HG02623 (cell line): Measurements from ENCODE around the gene BRWD1.

Experiments
- ATAC-seq: cut with Tn5 transposase; IDR thresholded peaks from one replicate; pipeline ENCODE4 v1.9.1; 2021; ENCODE audit warnings: moderate library complexity; ENCODE audit not compliant: unreplicated experiment

Gene BRWD1

GRCh38 chr21:39313571-39314142 is at the start of gene BRWD1:
TSS of gene BRWD1 (minus strand) at chr21:39313632. CDS start at chr21:39313491, 141 bp downstream.
- ATAC-seq = peak; percentile 41

DNA sequence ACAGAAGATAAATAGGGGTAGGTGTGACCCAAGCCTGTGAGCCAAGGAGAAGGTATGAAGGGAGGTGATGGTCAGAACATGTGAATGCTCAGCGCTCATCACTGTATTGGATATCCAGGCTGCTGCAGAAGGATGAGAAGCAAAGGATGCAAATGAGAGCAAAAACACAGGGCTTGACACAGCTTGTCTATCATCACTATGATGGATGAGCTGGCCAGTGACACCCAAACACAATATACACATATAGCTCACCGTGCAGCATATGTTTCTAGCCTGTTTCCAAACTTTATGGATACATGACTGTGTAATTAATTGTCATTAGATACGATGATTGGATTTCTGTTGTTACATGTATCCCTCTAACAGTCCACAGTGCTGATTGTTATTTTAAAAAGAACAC is 49.3 kb upstream of the BRWD1 start:
- no peak for ATAC-seq

GRCh38 chr21:39359382-39359781 is 46.0 kb upstream of the BRWD1 start:
- no peak for ATAC-seq

- no peak for ATAC-seq
These were observed 39.9 kb upstream of the BRWD1 start for GRCh38 chr21:39353295-39353694.

- ATAC-seq = no peak
These were observed 36.9 kb upstream of the BRWD1 start for GRCh38 chr21:39350094-39351005.

DNA sequence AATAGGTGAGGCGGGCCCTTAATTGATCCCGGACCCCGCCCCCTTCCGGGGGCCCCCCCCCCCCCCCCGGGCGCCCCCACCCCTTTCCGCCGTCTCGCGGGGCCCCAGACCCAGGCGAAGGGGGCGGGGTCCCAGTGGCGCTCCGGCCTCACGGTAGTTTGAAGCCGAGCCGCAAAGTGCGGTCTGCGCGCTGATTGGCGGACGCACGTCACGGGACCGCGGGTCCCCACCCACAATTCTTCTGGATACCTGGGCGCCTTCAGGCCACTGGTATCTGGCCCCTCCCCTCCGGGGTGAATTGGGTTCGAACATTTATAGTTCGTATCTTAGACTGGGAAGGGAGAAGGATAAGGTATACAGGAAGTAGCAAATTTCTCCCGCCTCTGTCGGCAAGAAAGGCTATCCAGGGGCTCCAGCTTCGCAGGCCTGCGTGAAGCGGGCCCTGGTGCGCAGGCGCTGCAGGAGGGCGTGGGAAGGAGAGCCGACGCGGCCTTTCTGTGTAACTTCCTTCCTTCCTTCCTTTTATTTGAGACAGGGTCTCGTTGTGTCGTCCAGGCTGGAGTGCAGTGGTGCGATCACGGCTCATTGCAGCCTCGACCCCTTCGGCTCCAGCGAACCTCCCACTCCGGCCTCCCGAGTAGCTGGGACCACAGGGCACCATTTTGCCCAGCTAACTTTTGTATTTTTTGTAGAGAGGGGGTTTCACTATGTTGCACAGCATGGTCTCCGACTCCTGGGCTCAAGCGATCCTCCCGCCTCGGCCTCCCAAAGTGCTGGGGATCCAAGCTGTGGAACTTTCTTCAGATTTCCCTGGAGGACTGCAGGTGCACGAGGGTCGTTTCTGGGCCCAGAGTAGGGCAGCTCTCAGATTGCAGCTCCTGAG is 36.0 kb upstream of the BRWD1 start:
- peak; percentile 84 for ATAC-seq

DNA sequence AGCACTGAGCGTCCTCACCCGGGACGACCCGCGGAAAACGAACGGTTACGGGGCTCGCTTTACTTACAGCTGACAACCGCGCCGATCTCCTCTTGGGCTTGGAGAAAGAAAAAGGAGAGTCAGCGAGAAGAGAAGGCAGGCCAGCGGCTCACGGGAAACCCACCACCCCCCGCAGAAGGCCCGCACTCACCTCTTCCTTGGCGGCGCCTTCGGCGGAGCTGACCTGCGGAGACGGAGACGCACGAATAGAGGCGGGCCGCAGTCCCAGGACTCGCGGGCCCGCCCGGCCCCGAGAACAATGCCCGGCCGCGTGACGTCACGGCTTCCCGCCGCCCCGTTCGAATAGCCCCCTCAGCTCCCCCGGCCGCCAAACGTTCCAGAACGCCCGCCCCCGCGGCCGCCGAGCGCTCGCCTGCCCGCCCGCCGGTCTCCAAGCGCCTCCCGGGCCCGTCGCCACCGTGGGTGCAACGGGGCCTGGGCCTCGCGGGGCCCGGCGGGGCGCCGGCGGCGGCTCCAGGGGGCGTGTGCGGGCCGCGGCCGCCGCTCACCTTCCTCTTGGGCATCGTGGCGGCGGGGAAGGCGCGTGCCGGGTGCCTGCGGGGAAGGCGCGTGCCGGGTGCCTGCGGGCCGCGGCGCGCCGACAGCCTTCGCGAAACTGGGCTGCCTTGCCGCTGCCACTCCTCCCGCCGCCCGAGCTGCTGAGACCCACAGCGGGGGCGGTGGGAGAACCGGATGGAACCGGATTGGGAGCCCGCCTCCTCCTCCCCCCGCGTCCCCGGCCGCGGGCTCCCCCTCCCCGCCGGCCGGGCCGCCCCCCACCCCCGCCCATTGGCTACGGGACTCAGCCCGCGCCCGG is 35.2 kb upstream of the BRWD1 start, which contains the start of gene HMGN1:
Gene HMGN1 (minus strand): TSS at position 734 of the 856 bp plus-strand sequence. CDS start 171 bp downstream, at position 563.
- ATAC-seq = peak; percentile 44

- no peak for ATAC-seq
These were observed 34.6 kb upstream of the BRWD1 start for GRCh38 chr21:39348040-39348354.

DNA sequence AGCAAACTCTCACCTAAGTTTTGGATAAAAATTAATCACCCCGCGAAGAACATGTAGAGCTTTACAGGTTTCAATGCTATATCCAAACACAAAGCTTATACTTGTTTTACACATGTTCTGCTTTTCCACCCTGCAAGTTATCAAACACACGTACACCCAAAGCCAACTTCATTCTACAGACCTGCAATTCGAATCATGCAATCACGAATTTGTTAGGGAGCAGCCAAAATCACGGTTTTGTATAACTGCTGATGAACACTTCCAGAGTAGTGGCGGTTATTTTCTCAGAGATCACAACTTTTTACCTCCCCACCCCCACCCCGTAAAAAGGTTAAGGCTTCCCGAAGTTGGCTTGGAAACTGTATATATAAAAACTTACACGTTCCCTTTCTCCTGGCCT is 34.1 kb upstream of the BRWD1 start:
- ATAC-seq = no peak

GRCh38 chr21:39346671-39347331 is 33.4 kb upstream of the BRWD1 start:
- no peak for ATAC-seq

- no peak for ATAC-seq
These were observed 32.8 kb upstream of the BRWD1 start for GRCh38 chr21:39346206-39346605.

- no peak for ATAC-seq
These were observed 32.0 kb upstream of the BRWD1 start for GRCh38 chr21:39345440-39345839.

GRCh38 chr21:39344848-39345247 is 31.4 kb upstream of the BRWD1 start:
- no peak for ATAC-seq

DNA sequence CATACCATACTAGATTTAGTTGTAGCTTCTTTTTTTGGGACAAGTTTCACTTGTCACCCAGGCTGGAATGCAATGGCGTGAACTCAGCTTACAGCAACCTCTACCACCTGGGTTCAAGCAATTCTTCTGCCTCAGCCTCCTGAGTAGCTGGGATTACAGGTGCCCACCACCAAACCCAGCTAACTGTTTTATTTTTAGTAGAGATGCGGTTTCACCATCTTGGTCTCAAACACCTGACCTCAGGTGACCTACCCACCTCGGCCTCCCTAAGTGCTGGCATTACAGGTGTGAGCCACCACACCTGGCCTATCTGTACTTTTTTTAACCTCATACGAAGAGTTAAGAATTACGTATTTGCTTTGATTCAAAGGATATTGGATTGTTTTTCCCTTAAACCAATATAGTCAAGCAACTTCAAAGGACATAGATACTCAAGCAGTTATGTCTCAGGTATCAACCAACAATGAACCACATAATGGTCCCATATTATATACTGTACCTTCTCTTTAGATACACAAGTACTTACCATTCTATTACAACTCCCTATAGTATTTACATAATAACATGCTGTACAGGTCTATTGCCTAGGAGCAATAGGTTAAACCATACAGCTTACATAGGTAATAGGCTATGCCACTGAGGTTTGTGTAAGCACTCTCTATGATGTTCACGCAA is 28.0 kb upstream of the BRWD1 start:
- no peak for ATAC-seq

DNA sequence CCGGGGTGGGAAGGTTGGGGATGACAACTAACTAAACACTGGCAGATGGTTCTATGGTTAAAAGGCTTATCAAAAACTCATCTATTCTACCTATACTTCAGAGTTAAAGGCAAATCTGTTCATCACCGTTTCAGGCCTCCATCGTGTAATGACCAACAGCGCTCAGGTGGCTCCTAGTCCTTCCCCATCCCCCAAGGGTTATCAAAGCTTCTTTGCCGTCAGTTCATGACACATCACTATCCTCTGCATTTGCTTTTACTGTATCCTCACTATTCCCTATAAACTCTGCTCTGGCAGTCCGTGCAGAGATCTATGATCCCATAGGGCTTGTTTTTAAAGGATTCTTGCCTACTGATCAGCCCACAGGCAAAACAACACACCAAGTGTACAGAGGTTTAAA is 27.3 kb upstream of the BRWD1 start:
- ATAC-seq = no peak

DNA sequence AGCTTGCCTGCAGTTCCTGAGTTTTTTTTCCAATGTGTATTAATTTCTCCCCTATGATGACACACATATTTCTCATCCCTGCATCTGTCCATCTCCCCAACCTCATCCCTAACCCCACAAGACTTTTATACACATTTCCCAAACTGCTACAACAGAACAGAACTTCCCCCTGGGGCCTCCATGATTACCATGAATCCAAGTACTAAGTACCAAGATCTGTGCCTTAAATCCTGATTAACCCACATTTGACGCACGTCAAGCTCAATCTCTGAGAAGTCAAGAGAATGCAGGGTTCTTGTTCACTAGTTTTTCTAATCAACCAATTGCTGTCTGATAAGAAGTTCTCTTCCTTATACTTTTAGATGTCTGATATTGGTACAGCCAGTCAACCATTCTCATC is 25.8 kb upstream of the BRWD1 start:
- no peak for ATAC-seq

GRCh38 chr21:39336457-39337008 is 23.1 kb upstream of the BRWD1 start:
- ATAC-seq = no peak

- no peak for ATAC-seq
These were observed 21.2 kb upstream of the BRWD1 start for GRCh38 chr21:39334611-39335010.

GRCh38 chr21:39332175-39332574 is 18.7 kb upstream of the BRWD1 start:
- ATAC-seq = no peak
